ENCODE measurements around the gene CTDSPL2. TPM values are rescaled to one million over a fixed set of nuclear protein-coding genes. Genes with fewer than 3 reads are reported as not detected.
"Not testable (repeated sequence)": the region's sequence is repeated elsewhere in the genome, so short reads cannot be mapped to it uniquely, and the experiment has no call there.

CTDSPL2 gene
- total RNA-seq, 1 experiment from 2014 or later = 47.2 TPM

DNA sequence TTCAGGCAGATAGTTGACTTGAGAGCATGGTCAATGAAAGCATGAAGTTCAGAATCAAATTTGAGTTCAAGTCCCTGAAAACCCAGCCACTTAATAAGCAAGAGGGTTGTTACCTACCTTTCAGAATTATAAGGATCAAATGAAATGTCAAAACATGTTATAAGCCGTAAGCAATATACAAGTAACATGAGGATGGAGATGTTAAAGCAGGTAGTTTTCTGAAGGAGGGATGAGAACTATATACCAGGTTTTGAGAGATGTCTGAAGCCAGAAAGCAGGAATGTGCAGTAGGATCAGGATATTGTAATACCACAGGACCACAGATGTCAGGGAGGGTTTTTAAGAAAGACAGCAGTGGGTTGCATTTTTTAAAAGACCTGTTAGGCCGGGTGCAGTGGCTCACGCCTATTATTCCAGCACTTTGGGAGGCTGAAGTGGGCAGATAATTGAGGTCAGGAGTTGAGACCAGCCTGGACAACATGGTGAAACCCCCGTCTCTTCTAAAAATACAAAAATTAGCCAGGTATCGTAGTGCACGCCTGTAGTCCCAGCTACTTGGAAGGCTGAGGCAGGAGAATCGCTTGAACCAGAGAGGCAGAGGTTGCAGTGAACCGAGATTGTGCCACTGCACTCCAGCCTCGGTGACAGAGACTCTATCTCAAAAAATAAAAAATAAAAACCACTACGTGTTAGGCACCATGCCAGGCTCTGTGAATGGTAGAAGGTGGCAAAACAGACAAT lies 102.6 kb downstream of the CTDSPL2 start:
- Histone ChIP-seq H3K36me3 (peaks cover 19% of the 10 kb centered on the region), H3K27me3 (no peaks in the 10 kb centered on the region), H3K9me3 (no peaks in the 10 kb centered on the region), H3K4me3 (no peak overlapping the region)
- no peak for DNase-seq

DNA sequence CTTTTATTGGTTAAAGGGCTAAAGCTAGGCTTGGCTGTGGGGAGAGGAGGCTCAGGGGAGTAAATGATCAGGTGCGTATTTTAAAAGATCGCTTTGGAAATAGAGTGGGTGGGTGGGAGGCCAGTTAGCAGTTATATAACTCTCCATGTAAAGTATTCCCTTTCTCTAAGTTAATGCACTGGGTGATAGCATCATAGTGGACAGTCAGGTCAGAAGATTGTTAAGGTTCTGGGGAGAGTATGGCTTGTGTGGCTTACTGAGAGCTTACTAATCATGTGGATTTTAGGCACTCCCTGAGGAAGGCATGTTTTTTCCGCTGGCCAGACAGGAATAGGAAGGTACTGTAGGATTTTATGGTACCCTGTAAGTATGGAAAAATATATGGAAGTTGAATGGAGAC lies 103.2 kb downstream of the CTDSPL2 start:
- DNase-seq = no peak
- Histone ChIP-seq H3K27me3 (no peaks in the 10 kb centered on the region), H3K36me3 (peaks cover 15% of the 10 kb centered on the region), H3K4me3 (no peak overlapping the region), H3K9me3 (no peaks in the 10 kb centered on the region)

DNA sequence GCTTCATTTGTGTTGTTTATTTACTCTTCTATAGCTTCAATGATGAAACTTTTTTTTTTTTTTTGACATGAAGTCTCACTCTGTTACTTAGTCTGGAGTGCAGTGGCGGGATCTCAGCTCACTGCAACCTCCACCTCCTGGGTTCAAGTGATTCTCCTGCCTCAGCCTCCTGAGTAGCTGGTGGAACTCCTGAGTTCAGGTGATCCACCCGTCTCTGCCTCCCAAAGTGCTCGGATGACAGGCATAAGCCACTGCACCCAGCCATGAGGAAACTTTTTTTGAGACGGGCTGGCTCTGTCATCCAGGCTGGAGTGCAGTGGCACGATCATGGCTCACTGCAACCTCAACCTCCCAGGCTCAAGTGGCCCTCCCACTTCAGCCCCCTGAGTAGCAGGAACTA lies 104.8 kb downstream of the CTDSPL2 start:
- DNase-seq, H3K4me3 ChIP-seq, H3K27me3 ChIP-seq, H3K9me3 ChIP-seq: not testable (repeated sequence)
- H3K36me3 ChIP-seq = peaks cover 13% of the 10 kb centered on the region

DNA sequence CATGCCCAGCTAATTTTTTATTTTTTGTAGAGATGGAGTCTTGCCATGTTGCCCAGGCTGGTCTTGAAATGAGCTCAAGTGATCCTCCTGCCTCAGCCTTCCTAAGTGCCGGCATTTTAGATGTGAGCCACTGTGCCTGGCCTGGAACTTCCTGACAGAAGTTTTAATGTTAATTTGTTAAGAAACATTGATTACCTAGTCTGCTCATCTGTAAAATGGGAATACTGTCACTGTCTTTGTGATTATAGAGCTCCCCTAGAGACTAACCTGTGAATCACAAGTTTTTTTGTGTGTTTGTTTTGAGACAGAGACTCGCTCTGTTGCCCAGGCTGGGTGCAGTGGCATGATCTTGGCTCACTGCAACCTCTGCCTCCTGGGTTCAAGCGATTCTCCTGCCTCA lies 105.3 kb downstream of the CTDSPL2 start:
- H3K4me3 ChIP-seq = no peak overlapping the region
- no peaks in the 10 kb centered on the region for H3K27me3 ChIP-seq
- peaks cover 11% of the 10 kb centered on the region for H3K36me3 ChIP-seq
- DNase-seq = no peak
- H3K9me3 ChIP-seq = no peaks in the 10 kb centered on the region

DNA sequence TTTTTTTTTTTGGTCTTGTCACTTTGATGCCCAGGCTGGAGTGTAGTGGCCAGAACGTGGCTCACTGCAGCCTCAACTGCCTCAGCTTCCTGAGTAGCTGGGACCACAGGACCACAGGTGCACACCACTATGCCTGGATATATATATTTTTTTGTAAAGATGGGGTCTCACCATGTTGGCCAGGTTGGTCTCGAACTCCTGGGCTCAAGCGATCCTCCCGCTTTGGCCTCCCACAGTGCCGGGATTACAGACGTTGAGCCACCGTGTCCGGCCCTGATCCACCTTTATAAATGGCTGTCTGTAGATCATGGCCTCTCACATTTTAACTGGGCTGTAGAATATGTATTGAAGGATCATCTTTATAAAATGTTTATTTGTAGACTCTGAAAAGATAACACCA lies 107.7 kb downstream of the CTDSPL2 start:
- H3K27me3 ChIP-seq = no peaks in the 10 kb centered on the region
- H3K9me3 ChIP-seq = no peaks in the 10 kb centered on the region
- H3K4me3 ChIP-seq = no peak overlapping the region
- peaks cover 16% of the 10 kb centered on the region for H3K36me3 ChIP-seq
- no peak for DNase-seq

DNA sequence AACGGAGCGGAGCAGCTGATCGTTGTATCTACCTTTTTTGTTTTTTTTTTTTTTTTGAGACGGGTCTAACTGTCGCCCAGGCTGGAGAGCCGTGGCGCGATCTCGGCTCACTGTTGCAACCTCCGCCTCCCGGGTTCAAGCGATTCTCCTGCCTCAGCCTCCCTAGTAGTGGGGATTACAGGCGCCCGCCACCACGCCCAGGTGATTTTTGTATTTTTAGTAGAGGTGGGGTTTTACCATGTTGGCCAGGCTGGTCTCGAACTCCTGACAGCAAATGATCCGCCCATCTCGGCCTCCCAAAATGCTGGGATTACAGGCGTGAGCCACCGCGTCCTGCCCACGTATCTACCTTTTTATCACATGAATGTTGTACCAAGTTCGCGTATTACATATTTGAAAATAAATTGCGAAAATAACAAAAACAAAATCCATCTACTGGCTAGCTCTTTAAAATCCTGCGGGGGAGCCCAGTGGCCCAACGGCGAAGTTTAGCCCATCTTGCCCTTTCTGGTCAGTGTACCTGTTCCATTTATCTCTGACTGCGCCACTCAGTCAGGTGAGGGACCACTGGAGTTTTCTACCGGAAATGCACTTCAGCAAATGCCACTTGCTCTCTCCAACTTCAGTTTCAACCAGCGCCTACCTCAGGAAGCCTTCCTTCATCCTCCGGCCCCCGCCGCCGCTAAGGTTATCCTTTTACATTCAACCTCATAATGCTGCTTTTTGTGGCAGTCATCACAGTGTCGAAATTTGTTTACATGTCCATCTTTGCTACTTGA lies 108.3 kb downstream of the CTDSPL2 start:
- Histone ChIP-seq H3K36me3 (peaks cover 21% of the 10 kb centered on the region), H3K9me3 (no peaks in the 10 kb centered on the region), H3K27me3 (no peaks in the 10 kb centered on the region), H3K4me3 (peak overlapping the region; percentile 97)
- peak; percentile 15 for DNase-seq

DNA sequence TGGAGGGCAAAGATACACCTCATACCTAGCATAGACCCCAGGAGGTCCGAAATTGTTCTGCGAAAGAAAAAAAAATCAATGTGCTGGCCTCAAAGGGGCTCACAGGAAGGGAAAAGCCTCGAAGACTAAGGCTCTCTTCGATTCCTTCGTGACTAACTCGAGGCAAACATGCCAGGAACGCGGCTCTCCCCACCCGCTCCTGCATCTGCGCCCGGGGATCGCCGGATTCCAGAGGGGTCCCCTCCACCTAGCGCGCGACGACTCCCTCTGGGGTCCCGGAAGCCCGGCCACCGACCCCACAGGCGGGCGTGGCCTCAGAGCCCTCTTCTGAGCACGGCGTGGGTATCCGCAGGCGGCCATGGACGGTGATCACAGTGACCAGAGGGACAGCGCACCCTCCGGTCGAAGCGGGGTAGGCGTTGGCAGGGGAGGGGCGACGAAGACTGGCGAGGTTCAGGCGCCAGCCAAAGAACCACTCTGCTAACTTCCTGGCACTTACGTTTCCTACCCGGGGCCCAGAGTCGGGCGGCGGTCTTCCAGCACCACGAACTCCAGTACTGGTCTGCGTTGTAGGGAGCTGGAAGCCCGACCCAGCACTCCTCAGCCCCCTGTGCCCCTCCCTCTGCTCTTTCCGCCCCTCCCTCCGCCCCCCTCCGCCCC lies 109.0 kb downstream of the CTDSPL2 start:
- peak overlapping the region; percentile 97 for H3K4me3 ChIP-seq
- no peaks in the 10 kb centered on the region for H3K9me3 ChIP-seq
- DNase-seq = peak; percentile 92

DNA sequence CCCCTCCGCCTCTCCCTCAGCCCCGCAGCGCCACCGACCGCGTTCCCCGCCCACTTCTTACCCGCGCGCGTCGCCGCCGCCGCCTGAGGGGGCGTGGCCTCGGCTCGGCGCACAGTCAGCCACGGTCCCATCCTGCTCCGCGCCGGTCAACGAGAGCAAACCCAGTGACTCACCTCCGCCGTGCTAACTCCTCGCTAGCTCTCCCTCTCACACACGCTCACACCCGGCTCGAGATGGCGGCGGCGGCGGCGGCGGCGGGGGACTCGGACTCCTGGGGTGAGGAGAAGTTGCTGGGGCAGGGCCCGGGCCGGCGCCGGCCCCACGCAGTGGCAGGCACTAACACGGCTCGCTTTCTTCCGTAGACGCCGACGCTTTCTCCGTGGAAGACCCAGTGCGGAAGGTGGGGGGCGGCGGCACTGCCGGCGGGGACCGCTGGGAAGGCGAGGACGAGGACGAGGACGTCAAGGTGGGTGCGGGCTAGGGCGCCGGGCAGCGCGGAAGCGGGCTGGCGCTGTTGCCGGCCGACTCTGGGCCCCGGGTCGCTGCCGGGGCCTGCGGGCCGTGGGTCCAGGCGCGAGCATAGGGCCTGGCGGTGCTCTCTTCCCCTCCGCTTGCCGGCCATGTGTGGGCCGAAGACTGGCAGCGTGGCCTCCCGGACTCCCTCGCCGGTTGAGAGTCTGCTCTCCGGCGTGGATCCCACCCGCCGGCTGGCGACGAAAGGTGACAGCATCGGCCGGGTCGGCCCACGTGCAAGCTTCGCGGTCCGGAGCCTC lies 109.7 kb downstream of the CTDSPL2 start, which contains the start of gene EIF3J:
Gene EIF3J (plus strand): TSS at position 186 of the 773 bp plus-strand sequence. CDS start 48 bp downstream, at position 234.
- DNase-seq = peak; percentile 97
- no peaks in the 10 kb centered on the region for H3K27me3 ChIP-seq
- H3K36me3 ChIP-seq = peaks cover 35% of the 10 kb centered on the region
- no peaks in the 10 kb centered on the region for H3K9me3 ChIP-seq
- H3K4me3 ChIP-seq = peak within 1 kb of the TSS; percentile 97

More for the DNA sequence above, 109.0 kb downstream of the CTDSPL2 start:
- no peaks in the 10 kb centered on the region for H3K27me3 ChIP-seq
- peaks cover 28% of the 10 kb centered on the region for H3K36me3 ChIP-seq

DNA sequence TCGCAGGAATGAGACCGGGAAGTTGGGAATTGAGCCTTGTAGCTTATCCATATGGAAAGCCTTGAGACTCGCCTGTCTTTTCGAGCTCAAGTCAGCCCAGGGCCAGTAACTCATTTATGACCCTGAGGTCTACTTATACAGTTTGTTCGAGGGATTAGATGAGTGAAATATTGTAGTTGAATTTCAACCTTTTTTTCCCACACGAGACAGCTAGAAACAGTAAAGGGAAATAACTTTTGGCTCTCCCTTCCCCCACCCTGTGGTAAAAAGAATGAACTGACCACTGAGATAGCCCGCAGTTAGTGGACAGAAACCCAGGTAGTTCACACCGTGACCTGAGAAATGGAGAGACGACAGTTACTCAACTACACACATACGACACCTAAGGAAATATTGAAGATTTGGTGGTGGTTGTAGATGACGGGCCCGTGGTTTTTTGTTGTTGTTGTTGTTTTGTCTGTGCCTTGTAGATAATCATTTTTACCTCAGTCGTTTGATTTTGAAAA lies 110.4 kb downstream of the CTDSPL2 start:
- H3K36me3 ChIP-seq = peaks cover 40% of the 10 kb centered on the region
- no peaks in the 10 kb centered on the region for H3K9me3 ChIP-seq
- peak overlapping the region; percentile 97 for H3K4me3 ChIP-seq
- no peak for DNase-seq
- no peaks in the 10 kb centered on the region for H3K27me3 ChIP-seq

DNA sequence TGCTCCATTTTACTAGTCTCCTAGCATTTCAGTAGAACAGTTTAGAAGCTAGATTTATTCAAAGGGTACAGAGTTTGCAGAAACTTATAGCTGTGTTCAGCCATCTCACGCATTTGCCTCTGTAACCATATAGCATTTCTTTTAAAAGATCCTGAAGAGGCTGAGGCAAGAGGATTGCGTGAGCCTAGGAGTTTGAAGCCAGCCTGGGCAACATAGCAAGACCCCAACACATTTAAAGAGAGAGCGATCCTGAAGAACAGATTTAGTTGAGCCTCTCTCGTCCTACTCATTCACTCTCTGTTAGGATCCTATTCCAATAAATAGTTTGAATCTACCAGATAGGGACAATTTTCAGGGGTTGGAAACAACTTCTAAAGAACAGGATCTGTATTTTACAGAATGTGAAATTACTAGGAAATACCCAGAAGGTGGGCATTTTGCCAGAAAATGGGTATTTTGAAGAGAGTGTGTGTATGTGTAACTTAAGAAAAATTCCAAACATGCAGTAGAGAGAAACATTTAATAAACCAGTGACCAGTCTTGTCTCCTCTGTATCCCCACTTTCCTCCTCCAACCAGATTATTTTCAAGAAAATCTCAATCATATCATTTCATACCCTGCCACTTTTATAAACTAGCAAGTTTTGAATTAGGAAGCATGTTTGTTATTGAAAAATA lies 114.0 kb downstream of the CTDSPL2 start:
- Histone ChIP-seq H3K27me3 (no peaks in the 10 kb centered on the region), H3K36me3 (peaks cover 74% of the 10 kb centered on the region), H3K4me3 (0 out of 2 replicates have a peak overlapping the region, but pooled peaks have one; percentile 5), H3K9me3 (no peaks in the 10 kb centered on the region)
- DNase-seq = no peak

DNA sequence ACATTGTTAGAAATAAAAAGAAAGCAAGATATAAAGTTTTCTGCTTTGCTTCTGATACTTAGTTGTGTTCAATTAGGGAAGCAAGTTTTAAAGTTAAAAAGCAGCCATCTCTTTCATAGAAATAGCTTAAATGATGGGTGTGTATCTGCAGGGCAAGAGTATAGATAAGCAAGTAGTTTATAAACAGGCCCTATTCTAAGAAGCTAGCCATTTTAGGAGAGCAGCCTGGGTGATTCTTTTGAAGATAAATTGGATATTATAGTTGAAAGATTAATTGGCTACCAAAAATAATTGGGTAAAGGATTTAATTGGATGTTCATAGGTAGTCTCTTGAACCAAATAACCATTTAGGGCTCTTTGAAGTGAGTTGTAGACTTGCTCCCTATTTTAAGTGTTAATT lies 115.2 kb downstream of the CTDSPL2 start:
- H3K9me3 ChIP-seq = no peaks in the 10 kb centered on the region
- no peaks in the 10 kb centered on the region for H3K27me3 ChIP-seq
- H3K4me3 ChIP-seq = no peak overlapping the region
- H3K36me3 ChIP-seq = peaks cover 73% of the 10 kb centered on the region
- no peak for DNase-seq

DNA sequence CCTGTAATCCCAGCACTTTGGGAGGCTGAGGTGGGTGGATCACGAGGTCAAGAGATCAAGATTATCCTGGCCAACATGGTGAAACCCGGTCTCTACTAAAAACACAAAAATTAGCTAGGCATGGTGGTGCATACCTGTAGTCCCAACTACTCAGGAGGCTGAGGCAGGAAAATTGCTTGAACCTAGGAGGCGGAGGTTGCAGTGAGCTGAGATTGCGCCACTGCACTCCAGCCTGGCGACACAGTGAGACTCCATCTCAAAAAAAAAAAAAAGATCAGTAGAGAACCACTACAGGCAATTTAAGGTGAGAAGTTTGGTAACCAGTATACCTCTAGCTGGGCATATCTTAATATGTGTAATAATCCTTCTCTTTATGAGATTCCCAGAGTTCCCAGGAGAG lies 117.3 kb downstream of the CTDSPL2 start:
- H3K27me3 ChIP-seq, H3K4me3 ChIP-seq, H3K9me3 ChIP-seq, DNase-seq: not testable (repeated sequence)
- peaks cover 80% of the 10 kb centered on the region for H3K36me3 ChIP-seq

DNA sequence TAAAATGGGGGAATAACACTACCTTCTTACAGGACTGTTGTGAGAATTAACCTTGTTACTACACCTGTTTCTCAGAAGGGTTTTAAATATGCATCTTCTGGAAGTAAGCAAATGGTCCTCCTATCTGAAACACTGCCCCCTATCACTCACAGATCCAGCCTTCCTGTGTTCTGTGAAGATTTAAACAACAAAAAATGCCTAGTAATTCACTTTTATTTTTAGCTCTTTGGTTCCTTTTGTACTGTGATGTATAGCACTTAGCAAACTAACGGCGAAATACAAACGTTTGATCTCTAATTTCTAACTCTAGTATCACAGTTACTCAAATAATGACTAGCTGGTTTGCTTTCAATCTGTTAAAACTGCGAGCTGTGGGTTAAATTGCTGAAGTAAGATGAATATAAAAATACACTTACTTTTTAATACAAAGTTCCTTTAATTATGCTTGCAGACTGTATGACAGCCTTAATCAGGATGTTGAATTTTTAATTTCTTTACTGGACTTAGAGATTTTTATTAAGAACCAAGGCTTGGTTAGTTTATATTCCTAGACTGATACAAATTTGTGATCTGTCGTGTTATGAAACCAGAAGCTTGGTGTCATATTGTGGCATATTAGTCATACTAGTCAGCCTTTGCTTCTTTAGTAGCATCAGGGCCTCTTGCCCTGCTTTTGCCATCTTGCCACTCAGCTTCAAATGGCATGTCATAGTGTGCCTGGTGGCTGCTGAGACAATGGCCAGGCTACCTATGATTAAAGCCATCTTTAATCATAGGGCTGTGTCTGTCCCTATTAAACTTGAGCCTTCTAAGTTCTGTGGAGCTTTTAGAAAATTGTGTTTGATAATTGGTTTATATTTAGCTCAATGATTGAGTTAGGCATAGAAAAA lies 118.7 kb downstream of the CTDSPL2 start:
- no peaks in the 10 kb centered on the region for H3K9me3 ChIP-seq
- H3K4me3 ChIP-seq = no peak overlapping the region
- no peaks in the 10 kb centered on the region for H3K27me3 ChIP-seq
- peaks cover 81% of the 10 kb centered on the region for H3K36me3 ChIP-seq
- DNase-seq = no peak

DNA sequence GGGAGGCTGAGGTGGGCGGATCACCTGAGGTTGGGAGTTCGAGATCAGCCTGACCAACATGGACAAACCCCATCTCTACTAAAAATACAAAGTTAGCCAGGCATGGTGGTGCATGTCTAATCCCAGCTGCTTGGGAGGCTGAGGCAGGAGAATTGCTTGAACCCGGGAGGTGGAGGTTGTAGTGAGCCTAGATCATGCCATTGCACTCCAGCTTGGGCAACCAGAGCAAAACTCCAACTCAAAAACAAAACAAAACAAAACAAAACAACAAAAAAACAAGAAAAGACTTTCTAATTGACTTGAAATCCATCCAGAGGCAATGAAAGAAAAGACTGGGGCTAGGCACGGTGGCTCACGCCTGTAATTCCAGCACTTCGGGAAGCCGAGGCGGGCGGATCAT lies 121.7 kb downstream of the CTDSPL2 start:
- not testable (repeated sequence) for H3K4me3 ChIP-seq, DNase-seq, H3K9me3 ChIP-seq, H3K27me3 ChIP-seq
- peaks cover 82% of the 10 kb centered on the region for H3K36me3 ChIP-seq

DNA sequence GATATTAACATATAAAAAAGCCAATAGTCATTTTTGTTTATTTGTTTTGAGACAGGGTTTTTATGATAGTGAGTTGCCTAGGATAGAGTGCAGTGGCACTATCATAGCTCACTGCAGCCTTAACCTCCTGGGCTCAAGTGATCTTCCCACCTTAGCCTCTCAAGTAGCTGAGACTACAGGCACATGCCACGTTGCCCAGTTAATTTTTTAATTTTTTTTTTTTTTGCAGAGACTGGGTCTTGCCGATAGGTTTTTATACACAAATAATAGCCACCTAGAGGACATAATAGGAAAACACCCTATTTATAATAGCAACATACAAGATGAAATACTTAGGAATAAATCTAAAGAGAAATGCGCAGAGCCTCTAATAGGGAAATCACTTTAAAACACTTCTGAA lies 122.8 kb downstream of the CTDSPL2 start:
- Histone ChIP-seq H3K36me3 (peaks cover 82% of the 10 kb centered on the region), H3K4me3 (no peak overlapping the region), H3K9me3 (no peaks in the 10 kb centered on the region), H3K27me3 (no peaks in the 10 kb centered on the region)
- no peak for DNase-seq
